ENCODE data around the gene CDCA4.
A peak's percentile ranks its signal among the peaks of the same experiment; 100 is the strongest.

The CDCA4 gene

GRCh38 chr14:105007593-105008264 is 13.2 kb downstream of the CDCA4 start:
- Mint-ChIP-seq H3K4me1 (peaks cover 0 to 4% of the 10 kb centered on the region in 2 donors), H3K27ac (no peak overlapping the region), H3K27me3 (no peaks in the 10 kb centered on the region), H3K36me3 (peaks cover 14 to 27% of the 10 kb centered on the region in 2 donors), H3K4me3 (no peak overlapping the region), H3K9me3 (no peaks in the 10 kb centered on the region)
- DNase-seq (no peak), ATAC-seq (replicated peaks) (no peak)

DNA sequence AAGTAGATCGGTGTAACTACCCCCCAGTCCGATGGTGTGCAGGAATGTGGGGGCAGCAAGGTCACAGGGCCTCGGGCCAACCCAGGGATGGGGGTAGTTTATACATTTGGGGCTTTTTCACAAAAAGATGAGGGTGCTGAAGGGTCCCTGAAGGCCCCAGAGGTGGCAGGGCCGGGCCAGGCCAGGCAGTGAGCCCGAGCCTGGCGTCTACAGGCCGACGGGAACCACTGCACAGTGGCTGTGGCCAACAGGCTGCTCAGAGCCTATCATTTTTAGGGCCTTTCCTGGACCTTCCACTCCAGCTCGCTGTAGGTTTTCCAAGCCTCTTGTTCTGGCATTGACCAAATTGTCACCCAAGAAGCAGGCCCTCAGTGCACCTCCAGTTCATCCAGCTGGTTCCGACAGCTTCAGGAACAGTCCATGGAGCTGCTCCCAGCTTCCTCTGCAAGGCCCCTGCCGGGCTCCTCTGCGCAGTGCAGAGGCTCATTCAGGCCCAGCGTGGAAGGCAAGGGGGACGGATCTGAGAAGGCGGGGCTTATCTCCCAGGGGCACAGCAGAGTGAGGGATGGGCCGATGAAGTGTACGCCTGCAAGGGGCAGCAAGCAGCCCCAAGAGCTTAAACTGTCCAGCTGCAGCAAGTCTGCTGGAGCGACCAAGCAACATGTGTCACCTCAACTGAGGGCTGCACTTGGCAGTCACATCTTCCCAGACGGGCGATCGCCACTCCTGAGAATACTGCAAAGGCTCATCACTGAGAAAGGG is 13.9 kb downstream of the CDCA4 start:
- Mint-ChIP-seq H3K4me1 (peaks cover 0 to 4% of the 10 kb centered on the region in 2 donors), H3K27me3 (no peaks in the 10 kb centered on the region), H3K9me3 (no peaks in the 10 kb centered on the region), H3K36me3 (peaks cover 14 to 26% of the 10 kb centered on the region in 2 donors), H3K27ac (peak overlapping the region; percentile 25), H3K4me3 (no peak overlapping the region)
- DNase-seq (no peak), ATAC-seq (replicated peaks) (no peak)

GRCh38 chr14:105005929-105006830 is 14.7 kb downstream of the CDCA4 start:
- no peaks in the 10 kb centered on the region for H3K9me3 Mint-ChIP-seq
- H3K36me3 Mint-ChIP-seq = peaks cover 6 to 18% of the 10 kb centered on the region in 2 donors
- H3K27ac Mint-ChIP-seq = peak overlapping the region; percentile 25
- DNase-seq (no peak), ATAC-seq (replicated peaks) (no peak)
- no peaks in the 10 kb centered on the region for H3K27me3 Mint-ChIP-seq
- no peak overlapping the region for H3K4me3 Mint-ChIP-seq
- peaks cover 0 to 2% of the 10 kb centered on the region in 2 donors for H3K4me1 Mint-ChIP-seq

- H3K4me1 Mint-ChIP-seq = peaks cover 0 to 2% of the 10 kb centered on the region in 2 donors
- DNase-seq (no peak), ATAC-seq (replicated peaks) (no peak)
- H3K27me3 Mint-ChIP-seq = no peaks in the 10 kb centered on the region
- no peak overlapping the region for H3K27ac Mint-ChIP-seq
- H3K36me3 Mint-ChIP-seq = peaks cover 4 to 18% of the 10 kb centered on the region in 2 donors
- no peaks in the 10 kb centered on the region for H3K9me3 Mint-ChIP-seq
- no peak overlapping the region for H3K4me3 Mint-ChIP-seq
Observed at GRCh38 chr14:105005329-105005928, 15.5 kb downstream of the CDCA4 start.

- ATAC-seq (replicated peaks) (no peak), DNase-seq (no peak)
- Mint-ChIP-seq H3K4me1 (no peaks in the 10 kb centered on the region), H3K27ac (peak overlapping the region; percentile 39), H3K9me3 (no peaks in the 10 kb centered on the region), H3K36me3 (peaks cover 7 to 19% of the 10 kb centered on the region in 2 donors), H3K4me3 (no peak overlapping the region), H3K27me3 (no peaks in the 10 kb centered on the region)
Observed at GRCh38 chr14:104999361-104999760, 21.5 kb downstream of the CDCA4 start.

- Mint-ChIP-seq H3K36me3 (peaks cover 7 to 24% of the 10 kb centered on the region in 2 donors), H3K27me3 (no peaks in the 10 kb centered on the region), H3K27ac (peak overlapping the region; percentile 39), H3K9me3 (no peaks in the 10 kb centered on the region), H3K4me3 (no peak overlapping the region), H3K4me1 (no peaks in the 10 kb centered on the region)
- ATAC-seq (replicated peaks) (no peak), DNase-seq (no peak)
Observed at GRCh38 chr14:104998801-104999200, 22.1 kb downstream of the CDCA4 start.

- no peaks in the 10 kb centered on the region for H3K9me3 Mint-ChIP-seq
- H3K27ac Mint-ChIP-seq = no peak overlapping the region
- H3K36me3 Mint-ChIP-seq = peaks cover 19 to 43% of the 10 kb centered on the region in 2 donors
- H3K4me1 Mint-ChIP-seq = no peaks in the 10 kb centered on the region
- no peaks in the 10 kb centered on the region for H3K27me3 Mint-ChIP-seq
- DNase-seq = no peak
- H3K4me3 Mint-ChIP-seq = no peak overlapping the region
- ATAC-seq (replicated peaks) = no peak
Observed at GRCh38 chr14:104996483-104996882, 24.4 kb downstream of the CDCA4 start.

- no peaks in the 10 kb centered on the region for H3K27me3 Mint-ChIP-seq
- no peak for DNase-seq
- no peak overlapping the region for H3K4me3 Mint-ChIP-seq
- no peaks in the 10 kb centered on the region for H3K9me3 Mint-ChIP-seq
- H3K27ac Mint-ChIP-seq = no peak overlapping the region
- H3K4me1 Mint-ChIP-seq = no peaks in the 10 kb centered on the region
- no peak for ATAC-seq (replicated peaks)
- peaks cover 19 to 43% of the 10 kb centered on the region in 2 donors for H3K36me3 Mint-ChIP-seq
Observed at GRCh38 chr14:104996032-104996431, 24.9 kb downstream of the CDCA4 start.

DNA sequence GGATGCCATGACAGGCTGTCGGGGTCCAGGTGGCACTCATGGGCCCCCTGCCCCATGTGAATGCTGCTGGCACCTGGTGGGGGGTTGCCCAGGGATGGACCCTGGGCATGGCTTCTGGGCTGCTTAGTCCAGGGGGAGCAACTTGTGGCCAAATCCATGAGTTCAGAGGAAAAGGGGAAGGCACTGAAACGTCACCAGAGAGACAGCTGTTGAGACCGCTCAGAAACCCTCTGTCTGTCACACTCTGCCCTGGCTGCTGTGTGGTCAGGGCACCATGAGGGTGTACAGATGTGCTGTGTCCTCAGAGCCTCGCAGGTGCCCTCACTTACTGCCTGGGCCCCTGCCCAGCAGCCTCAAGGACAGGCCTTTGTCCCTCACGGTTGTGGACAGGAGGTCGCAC is 25.9 kb downstream of the CDCA4 start:
- Mint-ChIP-seq H3K27me3 (no peaks in the 10 kb centered on the region), H3K4me3 (no peak overlapping the region), H3K9me3 (no peaks in the 10 kb centered on the region), H3K36me3 (peaks cover 18 to 45% of the 10 kb centered on the region in 2 donors), H3K4me1 (no peaks in the 10 kb centered on the region), H3K27ac (peak overlapping the region; percentile 62)
- DNase-seq (no peak), ATAC-seq (replicated peaks) (no peak)

DNA sequence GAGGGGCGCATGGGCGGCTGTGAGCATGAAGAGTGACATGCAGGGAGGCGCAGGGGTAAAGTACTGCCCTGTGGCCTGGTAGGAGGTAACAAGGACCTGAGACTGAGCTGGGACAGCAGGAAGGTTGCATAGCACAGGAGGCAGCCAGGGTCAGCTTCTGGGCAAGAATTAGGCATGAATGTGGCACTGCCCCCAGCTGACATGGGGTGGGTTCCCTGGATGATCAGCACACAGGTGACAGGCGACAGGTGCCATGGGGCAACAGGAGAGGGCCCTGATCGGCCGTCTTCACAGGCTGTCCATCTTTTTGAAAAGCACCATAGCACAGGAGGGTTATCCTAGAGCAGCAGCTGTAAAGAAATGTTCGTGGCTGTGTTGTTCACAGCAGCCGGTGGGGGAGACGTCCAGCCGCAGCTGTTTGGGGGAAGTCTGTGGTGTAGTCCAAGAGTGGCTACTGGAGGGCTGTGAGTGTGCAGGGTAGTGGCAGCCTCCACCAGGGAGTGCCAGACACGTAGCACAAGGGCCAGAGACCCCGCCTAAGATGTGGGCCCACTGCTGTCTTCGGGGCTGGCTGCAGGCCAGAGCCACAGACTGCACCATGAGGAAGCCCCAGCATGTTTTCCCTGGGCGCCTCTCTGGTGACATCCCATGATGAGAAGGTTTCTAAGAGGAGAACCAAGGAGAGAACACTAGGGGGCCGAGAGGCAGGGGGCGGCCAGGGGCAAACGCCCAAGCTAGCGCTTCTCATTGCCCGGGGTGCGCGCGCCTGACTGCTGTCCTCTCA is 26.9 kb downstream of the CDCA4 start:
- H3K4me3 Mint-ChIP-seq = no peak overlapping the region
- no peaks in the 10 kb centered on the region for H3K9me3 Mint-ChIP-seq
- H3K36me3 Mint-ChIP-seq = peaks cover 17 to 42% of the 10 kb centered on the region in 2 donors
- H3K4me1 Mint-ChIP-seq = no peaks in the 10 kb centered on the region
- DNase-seq = no peak
- H3K27me3 Mint-ChIP-seq = no peaks in the 10 kb centered on the region
- no peak for ATAC-seq (replicated peaks)
- no peak overlapping the region for H3K27ac Mint-ChIP-seq

DNA sequence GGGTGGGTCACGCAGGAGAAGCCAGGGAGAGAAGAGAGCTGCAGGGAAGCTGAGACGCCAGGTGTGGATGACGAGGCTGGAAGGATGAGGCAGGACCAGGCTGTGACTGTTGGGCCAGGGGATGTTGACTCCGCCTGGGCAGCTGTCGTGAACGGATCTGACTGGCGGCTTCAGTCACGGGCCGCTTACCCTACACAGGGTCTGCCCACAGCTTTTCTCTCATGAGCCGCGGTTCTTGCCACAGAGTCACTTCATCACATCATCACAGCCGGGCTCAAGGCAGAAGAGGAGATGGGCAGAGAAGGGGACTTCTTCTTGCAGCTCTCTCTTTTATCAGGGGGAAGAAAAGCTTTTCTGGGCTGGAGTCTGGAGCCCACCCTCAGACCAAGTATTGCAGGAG is 27.6 kb downstream of the CDCA4 start:
- H3K4me3 Mint-ChIP-seq = no peak overlapping the region
- H3K9me3 Mint-ChIP-seq = no peaks in the 10 kb centered on the region
- no peaks in the 10 kb centered on the region for H3K4me1 Mint-ChIP-seq
- DNase-seq (no peak), ATAC-seq (replicated peaks) (no peak)
- H3K36me3 Mint-ChIP-seq = peaks cover 17 to 41% of the 10 kb centered on the region in 2 donors
- no peaks in the 10 kb centered on the region for H3K27me3 Mint-ChIP-seq
- peak overlapping the region; percentile 3 for H3K27ac Mint-ChIP-seq

- no peak for ATAC-seq (replicated peaks)
- no peaks in the 10 kb centered on the region for H3K4me1 Mint-ChIP-seq
- no peak overlapping the region for H3K27ac Mint-ChIP-seq
- no peak overlapping the region for H3K4me3 Mint-ChIP-seq
- peaks cover 17 to 41% of the 10 kb centered on the region in 2 donors for H3K36me3 Mint-ChIP-seq
- H3K9me3 Mint-ChIP-seq = no peaks in the 10 kb centered on the region
- no peaks in the 10 kb centered on the region for H3K27me3 Mint-ChIP-seq
- DNase-seq = no peak
Observed at GRCh38 chr14:104992501-104992900, 28.4 kb downstream of the CDCA4 start.

- Mint-ChIP-seq H3K9me3 (no peaks in the 10 kb centered on the region), H3K27ac (peak overlapping the region; percentile 62), H3K36me3 (peaks cover 17 to 39% of the 10 kb centered on the region in 2 donors), H3K27me3 (peaks cover 0 to 3% of the 10 kb centered on the region in 2 donors), H3K4me3 (no peak overlapping the region), H3K4me1 (peaks cover 3 to 5% of the 10 kb centered on the region in 2 donors)
- DNase-seq (no peak), ATAC-seq (replicated peaks) (no peak)
Observed at GRCh38 chr14:104991896-104992230, 29.0 kb downstream of the CDCA4 start.

All from stimulated activated naive B cell treated with anti-CD40 and anti-IgM and Interleukin-4, amounts not matched to agents 10 μg/mL and 1 μg/mL and 100 μg/mL, for 72 hours (primary cell).